Suprapubic skin (tissue), 4 donors: ENCODE results near the gene PSMD12. TPM values are rescaled to one million over a fixed set of nuclear protein-coding genes. Genes with fewer than 3 reads are reported as not detected.
A peak's percentile ranks its signal among the peaks of the same experiment; 100 is the strongest.

ENCODE experiments used
- DNase-seq, 2 donors: peaks; one replicate each; pipeline ENCODE4 v3.0.0-alpha.2; 2019; ENCODE audit warnings: low spot score in 2 of 2
- H3K27ac ChIP-seq: fragments of 200-600 bp; sonication (generic); one replicate; pipeline ENCODE4 v1.5.1; 2019
- H3K27me3 ChIP-seq: fragments of 200-600 bp; sonication (generic); one replicate; pipeline ENCODE4 v1.5.1; 2019
- H3K36me3 ChIP-seq: fragments of 200-600 bp; sonication (generic); one replicate; pipeline ENCODE4 v1.5.1; 2019
- H3K4me1 ChIP-seq: fragments of 200-600 bp; sonication (generic); one replicate; pipeline ENCODE4 v1.5.1; 2019
- H3K4me3 ChIP-seq: fragments of 200-600 bp; sonication (generic); one replicate; pipeline ENCODE4 v1.5.1; 2019; ENCODE audit warnings: mild to moderate bottlenecking
- H3K9me3 ChIP-seq: fragments of 200-600 bp; sonication (generic); one replicate; pipeline ENCODE4 v1.5.1; 2019
- CTCF ChIP-seq, 2 donors: fragments of 200-600 bp in 1 of 2; fragments of 450-650 bp in 1 of 2; sonication (generic) in 1 of 2; IDR thresholded peaks; one replicate each; pipeline ENCODE4 v1.5.1; 2016 to 2019; ENCODE audit warnings: antibody characterized with exemption in 2 of 2, mild to moderate bottlenecking in 1 of 2, moderate library complexity in 1 of 2
- EP300 ChIP-seq: sonication (generic); formaldehyde crosslinking; IDR thresholded peaks from one replicate; pipeline ENCODE4 v1.6.1; 2017; ENCODE audit warnings: antibody characterized with exemption
- POLR2A ChIP-seq, 2 donors: fragments of 450-650 bp; IDR thresholded peaks; one replicate each; pipeline ENCODE4 v1.6.1; 2017; ENCODE audit warnings: antibody characterized with exemption in 2 of 2, mild to moderate bottlenecking in 2 of 2, moderate library complexity in 2 of 2
- POLR2AphosphoS5 ChIP-seq, 3 donors: sonication (generic); formaldehyde crosslinking; IDR thresholded peaks; one replicate each; pipeline ENCODE4 v1.6.1; 2017; ENCODE audit warnings: antibody characterized with exemption in 3 of 3
- WGBS: methylation state at CpG from one replicate; pipeline ENCODE4 v1.1.5; 2018; 5-methylcytosine and 5-hydroxymethylcytosine counted together
- total RNA-seq, 4 donors: library from RNA; depleted of rRNA; stranded (reverse); fragments of >200 nt; gene quantifications; one replicate each; pipeline ENCODE4 v1.1.0, GENCODE V29; 2016

PSMD12 gene
- total RNA-seq, 4 donors from 2014 or later: 25.0 to 31.4 (median 27.8) TPM

GRCh38 chr17:67293251-67294203 lies 72.8 kb downstream of the PSMD12 start:
- Histone ChIP-seq H3K4me1 (peaks cover 12% of the 10 kb centered on the region), H3K9me3 (no peaks in the 10 kb centered on the region), H3K4me3 (no peak overlapping the region), H3K27ac (no peak overlapping the region), H3K27me3 (no peaks in the 10 kb centered on the region), H3K36me3 (no peaks in the 10 kb centered on the region)
- WGBS: 62% methylated on average over 32 of the region's 32 CpGs
- peak; percentile 73 to 86 for DNase-seq
- peak; percentile 27 to 75 for TF ChIP-seq CTCF (IDR thresholded peaks at IDR 0.05)
- TF ChIP-seq POLR2A (IDR thresholded peaks at IDR 0.05): no peak
- TF ChIP-seq EP300: no peak

GRCh38 chr17:67290711-67291291 lies 75.6 kb downstream of the PSMD12 start:
- 58% methylated on average over 11 of the region's 11 CpGs for WGBS
- Histone ChIP-seq H3K36me3 (no peaks in the 10 kb centered on the region), H3K4me3 (no peak overlapping the region), H3K27me3 (no peaks in the 10 kb centered on the region), H3K27ac (no peak overlapping the region), H3K9me3 (no peaks in the 10 kb centered on the region), H3K4me1 (peaks cover 12% of the 10 kb centered on the region)
- no peak for TF ChIP-seq EP300
- no peak for TF ChIP-seq CTCF (IDR thresholded peaks at IDR 0.05)
- no peak for TF ChIP-seq POLR2A (IDR thresholded peaks at IDR 0.05)
- no peak for TF ChIP-seq POLR2AphosphoS5 (IDR thresholded peaks at IDR 0.05)
- DNase-seq: no peak

GRCh38 chr17:67290244-67290643 lies 76.1 kb downstream of the PSMD12 start:
- Histone ChIP-seq H3K27me3 (no peaks in the 10 kb centered on the region), H3K4me3 (no peak overlapping the region), H3K36me3 (no peaks in the 10 kb centered on the region), H3K9me3 (no peaks in the 10 kb centered on the region), H3K27ac (no peak overlapping the region), H3K4me1 (peaks cover 12% of the 10 kb centered on the region)
- no peak for DNase-seq
- WGBS: 71% methylated on average over 3 of the region's 3 CpGs
- TF ChIP-seq CTCF (IDR thresholded peaks at IDR 0.05) (no peak), POLR2AphosphoS5 (IDR thresholded peaks at IDR 0.05) (no peak), EP300 (no peak)

GRCh38 chr17:67289181-67289876 lies 77.0 kb downstream of the PSMD12 start:
- DNase-seq: peak; percentile 70 to 88
- 25% methylated on average over 14 of the region's 14 CpGs for WGBS
- no peaks in the 10 kb centered on the region for H3K36me3 ChIP-seq

More at GRCh38 chr17:67289181-67289876, 77.0 kb downstream of the PSMD12 start:
- TF ChIP-seq POLR2AphosphoS5 (IDR thresholded peaks at IDR 0.05): no peak
- TF ChIP-seq CTCF (IDR thresholded peaks at IDR 0.05): no peak
- TF ChIP-seq EP300: no peak
- TF ChIP-seq POLR2A (IDR thresholded peaks at IDR 0.05): no peak
- H3K27ac ChIP-seq: no peak overlapping the region
- peaks cover 12% of the 10 kb centered on the region for H3K4me1 ChIP-seq
- H3K27me3 ChIP-seq: no peaks in the 10 kb centered on the region
- H3K9me3 ChIP-seq: no peaks in the 10 kb centered on the region
- H3K4me3 ChIP-seq: no peak overlapping the region

Other genes with a start within 250 kb of the PSMD12 start
- gene HELZ, start 121.4 kb downstream of the PSMD12 start, total RNA-seq: 10 to 100 TPM; 30.9 to 88.5 (median 36.7) TPM
- gene PITPNC1, start 10.7 kb upstream of the PSMD12 start, total RNA-seq: 1 to 10 TPM; 1.6 to 6.0 (median 3.2) TPM